ENCODE measurements around the gene THNSL1. TPM values are rescaled to one million over a fixed set of nuclear protein-coding genes. Genes with fewer than 3 reads are reported as not detected.
"Not testable (repeated sequence)": the region's sequence is repeated elsewhere in the genome, so short reads cannot be mapped to it uniquely, and the experiment has no call there.

The THNSL1 gene
- total RNA-seq, 1 experiment from 2014 or later = 7.6 TPM

- BruUV-seq (replicated peaks) = no TSS peak
- no peak overlapping the region for H3K27ac Mint-ChIP-seq (ENCODE audit: low read depth, unreplicated experiment)
- no peak for TF ChIP-seq CTCF (IDR thresholded peaks at IDR 0.05; ENCODE audit: unreplicated experiment)
- DNase-seq (ENCODE audit: unreplicated experiment) = no peak
- ChIA-PET CTCF (interaction anchor here (1.8 kb wide), 1 partner anchor 8 kb away, joined by 8 read pairs; no protein-coding TSS in a partner anchor), POLR2A (no interaction called here)
- no peaks in the 10 kb centered on the region for H3K27me3 Mint-ChIP-seq (ENCODE audit: insufficient read depth, unreplicated experiment)
- no peak overlapping the region for H3K4me3 Mint-ChIP-seq (ENCODE audit: unreplicated experiment)
- H3K4me1 Mint-ChIP-seq (ENCODE audit: insufficient read depth, unreplicated experiment) = no peaks in the 10 kb centered on the region
- no peaks in the 10 kb centered on the region for H3K36me3 Mint-ChIP-seq (ENCODE audit: insufficient read depth, unreplicated experiment)
- intact Hi-C loops (cut with micrococcal nuclease) = no loop called here
- H3K9me3 Mint-ChIP-seq (ENCODE audit: unreplicated experiment) = peaks cover 18% of the 10 kb centered on the region
Observed at GRCh38 chr10:24998044-24998443, 18.4 kb upstream of the THNSL1 start.

GRCh38 chr10:25011591-25011990, 4.8 kb upstream of the THNSL1 start:
- CTCF ChIA-PET; H3K4me3 Mint-ChIP-seq (ENCODE audit: unreplicated experiment); intact Hi-C loops (cut with micrococcal nuclease); H3K27me3 Mint-ChIP-seq (ENCODE audit: insufficient read depth, unreplicated experiment); H3K36me3 Mint-ChIP-seq (ENCODE audit: insufficient read depth, unreplicated experiment); DNase-seq (ENCODE audit: unreplicated experiment); POLR2A ChIA-PET; H3K27ac Mint-ChIP-seq (ENCODE audit: low read depth, unreplicated experiment); BruUV-seq (replicated peaks); H3K9me3 Mint-ChIP-seq (ENCODE audit: unreplicated experiment); H3K4me1 Mint-ChIP-seq (ENCODE audit: insufficient read depth, unreplicated experiment): not testable (repeated sequence)

- no peaks in the 10 kb centered on the region for H3K27me3 Mint-ChIP-seq (ENCODE audit: insufficient read depth, unreplicated experiment)
- no peak for DNase-seq (ENCODE audit: unreplicated experiment)
- intact Hi-C loops (cut with micrococcal nuclease) = no loop called here
- ChIA-PET CTCF (interaction anchor here (0.6 kb wide), 1 partner anchor 21 kb away, joined by 3 read pairs; no protein-coding TSS in a partner anchor), POLR2A (no interaction called here)
- H3K36me3 Mint-ChIP-seq (ENCODE audit: insufficient read depth, unreplicated experiment) = peaks cover 14% of the 10 kb centered on the region
- no peak overlapping the region for H3K27ac Mint-ChIP-seq (ENCODE audit: low read depth, unreplicated experiment)
- no peaks in the 10 kb centered on the region for H3K4me1 Mint-ChIP-seq (ENCODE audit: insufficient read depth, unreplicated experiment)
- H3K4me3 Mint-ChIP-seq (ENCODE audit: unreplicated experiment) = no peak overlapping the region
- H3K9me3 Mint-ChIP-seq (ENCODE audit: unreplicated experiment) = no peaks in the 10 kb centered on the region
- BruUV-seq (replicated peaks) = no TSS peak
- no peak for TF ChIP-seq CTCF (IDR thresholded peaks at IDR 0.05; ENCODE audit: unreplicated experiment)
Observed at GRCh38 chr10:25014579-25014978, 1.8 kb upstream of the THNSL1 start.

- intact Hi-C loops (cut with micrococcal nuclease) = no loop called here
- POLR2A ChIA-PET = interaction anchor here (0.6 to 2.5 kb wide), 19 partner anchors 9 to 1009 kb away, joined by 3 to 15 read pairs (median 4); no protein-coding TSS in a partner anchor
- BruUV-seq (replicated peaks) = no TSS peak
- Mint-ChIP-seq H3K4me1 (ENCODE audit: insufficient read depth, unreplicated experiment) (no peaks in the 10 kb centered on the region), H3K4me3 (ENCODE audit: unreplicated experiment) (peak within 1 kb of the TSS; percentile 80), H3K36me3 (ENCODE audit: insufficient read depth, unreplicated experiment) (peaks cover 14% of the 10 kb centered on the region), H3K27ac (ENCODE audit: low read depth, unreplicated experiment) (peak within 1 kb of the TSS; percentile 92), H3K27me3 (ENCODE audit: insufficient read depth, unreplicated experiment) (no peaks in the 10 kb centered on the region), H3K9me3 (ENCODE audit: unreplicated experiment) (no peaks in the 10 kb centered on the region)
- no peak for TF ChIP-seq CTCF (IDR thresholded peaks at IDR 0.05; ENCODE audit: unreplicated experiment)
- CTCF ChIA-PET = interaction anchor here (0.5 to 2.6 kb wide), 5 partner anchors 64 to 371 kb away, joined by 3 to 8 read pairs (median 3); no protein-coding TSS in a partner anchor
- DNase-seq (ENCODE audit: unreplicated experiment) = peak; percentile 91
Observed at GRCh38 chr10:25015828-25016375, 510 bp upstream of the THNSL1 start, which contains the start of gene ENKUR. Gene ENKUR (minus strand): TSS chr10:25016158. CDS start chr10:25015936, 222 bp downstream.

All from MCF 10A (cell line).